Measurements from ENCODE around the gene FMO2.

The FMO2 gene

DNA sequence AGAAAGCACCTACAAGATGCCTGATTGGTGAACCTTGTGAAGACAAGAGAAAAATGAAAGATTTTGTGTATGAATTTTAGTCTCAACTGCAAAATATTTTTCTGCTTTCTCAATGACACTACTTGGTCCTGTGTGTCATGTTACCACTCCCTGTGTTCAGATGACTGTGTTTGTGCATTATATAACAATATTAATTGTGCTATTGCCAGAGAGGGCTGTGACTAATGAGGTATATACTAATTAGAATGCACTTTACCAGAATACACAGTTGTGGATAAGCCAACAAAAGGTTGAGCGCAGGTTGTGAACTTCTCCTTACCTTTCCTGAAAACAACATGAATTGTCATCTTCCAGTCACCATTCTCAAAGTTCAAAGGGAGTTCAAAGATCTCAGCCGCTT is 17.3 kb upstream of the FMO2 start:
- Histone ChIP-seq H3K4me3 (ENCODE audit: low read depth, low read length) (no peak overlapping the region), H3K27ac (no peak overlapping the region), H3K4me1 (no peaks in the 10 kb centered on the region), H3K36me3 (ENCODE audit: control insufficient read depth, insufficient read depth, low read length) (no peaks in the 10 kb centered on the region), H3K79me2 (no peaks in the 10 kb centered on the region), H3K4me2 (ENCODE audit: low read length) (no peak overlapping the region), H3K9ac (no peak overlapping the region), H3K9me3 (ENCODE audit: control insufficient read depth, low read length) (no peaks in the 10 kb centered on the region), H2AFZ (no peak overlapping the region), H3K27me3 (ENCODE audit: control insufficient read depth, insufficient read depth, low read length) (no peaks in the 10 kb centered on the region)
- TF ChIP-seq, protein P1, sequence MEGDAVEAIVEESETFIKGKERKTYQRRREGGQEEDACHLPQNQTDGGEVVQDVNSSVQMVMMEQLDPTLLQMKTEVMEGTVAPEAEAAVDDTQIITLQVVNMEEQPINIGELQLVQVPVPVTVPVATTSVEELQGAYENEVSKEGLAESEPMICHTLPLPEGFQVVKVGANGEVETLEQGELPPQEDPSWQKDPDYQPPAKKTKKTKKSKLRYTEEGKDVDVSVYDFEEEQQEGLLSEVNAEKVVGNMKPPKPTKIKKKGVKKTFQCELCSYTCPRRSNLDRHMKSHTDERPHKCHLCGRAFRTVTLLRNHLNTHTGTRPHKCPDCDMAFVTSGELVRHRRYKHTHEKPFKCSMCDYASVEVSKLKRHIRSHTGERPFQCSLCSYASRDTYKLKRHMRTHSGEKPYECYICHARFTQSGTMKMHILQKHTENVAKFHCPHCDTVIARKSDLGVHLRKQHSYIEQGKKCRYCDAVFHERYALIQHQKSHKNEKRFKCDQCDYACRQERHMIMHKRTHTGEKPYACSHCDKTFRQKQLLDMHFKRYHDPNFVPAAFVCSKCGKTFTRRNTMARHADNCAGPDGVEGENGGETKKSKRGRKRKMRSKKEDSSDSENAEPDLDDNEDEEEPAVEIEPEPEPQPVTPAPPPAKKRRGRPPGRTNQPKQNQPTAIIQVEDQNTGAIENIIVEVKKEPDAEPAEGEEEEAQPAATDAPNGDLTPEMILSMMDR (IDR thresholded peaks at IDR 0.05) = no peak

DNA sequence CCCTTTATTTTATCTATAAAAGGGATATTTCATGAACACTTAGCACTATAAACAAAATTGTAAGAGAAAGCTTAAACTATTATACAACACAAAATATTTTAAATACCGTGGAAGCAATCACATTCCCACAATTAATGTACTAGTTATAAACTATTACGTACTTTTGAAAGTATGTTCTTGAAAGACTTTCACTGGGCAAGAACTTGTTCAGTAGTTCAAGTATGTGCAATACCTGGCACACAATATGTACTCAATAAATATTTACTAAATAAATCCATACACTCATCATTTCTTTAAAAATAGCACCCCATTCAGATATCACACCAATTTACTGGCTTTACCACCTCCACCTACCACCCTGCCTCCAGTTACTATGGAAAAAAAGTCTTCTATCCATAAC is 12.6 kb upstream of the FMO2 start:
- no peaks in the 10 kb centered on the region for H3K9me3 ChIP-seq (ENCODE audit: control insufficient read depth, low read length)
- no peaks in the 10 kb centered on the region for H3K79me2 ChIP-seq
- H3K27me3 ChIP-seq (ENCODE audit: control insufficient read depth, insufficient read depth, low read length) = no peaks in the 10 kb centered on the region
- no peaks in the 10 kb centered on the region for H3K36me3 ChIP-seq (ENCODE audit: control insufficient read depth, insufficient read depth, low read length)
- H3K4me2 ChIP-seq (ENCODE audit: low read length) = no peak overlapping the region
- no peak overlapping the region for H3K9ac ChIP-seq
- no peak overlapping the region for H3K27ac ChIP-seq
- no peaks in the 10 kb centered on the region for H3K4me1 ChIP-seq
- H3K4me3 ChIP-seq (ENCODE audit: low read depth, low read length) = no peak overlapping the region
- H2AFZ ChIP-seq = no peak overlapping the region
- TF ChIP-seq, protein P1 (IDR thresholded peaks at IDR 0.05) = no peak

DNA sequence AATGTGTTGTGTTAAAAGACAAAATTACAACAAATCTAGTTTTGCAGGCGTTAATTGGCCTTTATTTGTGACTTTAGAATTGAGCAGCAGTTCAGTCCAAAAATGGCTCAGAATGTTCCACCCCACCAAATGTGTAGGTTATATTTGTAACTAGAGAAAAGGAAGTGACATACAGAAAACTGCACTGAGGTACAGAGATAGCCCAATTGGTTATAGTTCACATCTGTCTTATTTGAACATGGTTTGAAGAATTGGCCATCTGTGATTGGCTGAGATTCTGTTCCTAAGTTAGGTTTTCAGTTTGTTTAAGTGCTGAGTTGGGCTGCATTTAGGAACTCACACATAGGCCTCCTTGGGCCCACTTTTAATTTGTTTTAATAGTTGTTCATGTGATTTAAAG is 12.0 kb upstream of the FMO2 start:
- Histone ChIP-seq H3K9me3 (ENCODE audit: control insufficient read depth, low read length) (no peaks in the 10 kb centered on the region), H3K4me3 (ENCODE audit: low read depth, low read length) (no peak overlapping the region), H3K4me1 (no peaks in the 10 kb centered on the region), H3K79me2 (no peaks in the 10 kb centered on the region), H3K27ac (no peak overlapping the region), H3K36me3 (ENCODE audit: control insufficient read depth, insufficient read depth, low read length) (no peaks in the 10 kb centered on the region), H3K4me2 (ENCODE audit: low read length) (no peak overlapping the region), H3K9ac (no peak overlapping the region), H2AFZ (no peak overlapping the region), H3K27me3 (ENCODE audit: control insufficient read depth, insufficient read depth, low read length) (no peaks in the 10 kb centered on the region)
- TF ChIP-seq, protein P1 (IDR thresholded peaks at IDR 0.05) = no peak

DNA sequence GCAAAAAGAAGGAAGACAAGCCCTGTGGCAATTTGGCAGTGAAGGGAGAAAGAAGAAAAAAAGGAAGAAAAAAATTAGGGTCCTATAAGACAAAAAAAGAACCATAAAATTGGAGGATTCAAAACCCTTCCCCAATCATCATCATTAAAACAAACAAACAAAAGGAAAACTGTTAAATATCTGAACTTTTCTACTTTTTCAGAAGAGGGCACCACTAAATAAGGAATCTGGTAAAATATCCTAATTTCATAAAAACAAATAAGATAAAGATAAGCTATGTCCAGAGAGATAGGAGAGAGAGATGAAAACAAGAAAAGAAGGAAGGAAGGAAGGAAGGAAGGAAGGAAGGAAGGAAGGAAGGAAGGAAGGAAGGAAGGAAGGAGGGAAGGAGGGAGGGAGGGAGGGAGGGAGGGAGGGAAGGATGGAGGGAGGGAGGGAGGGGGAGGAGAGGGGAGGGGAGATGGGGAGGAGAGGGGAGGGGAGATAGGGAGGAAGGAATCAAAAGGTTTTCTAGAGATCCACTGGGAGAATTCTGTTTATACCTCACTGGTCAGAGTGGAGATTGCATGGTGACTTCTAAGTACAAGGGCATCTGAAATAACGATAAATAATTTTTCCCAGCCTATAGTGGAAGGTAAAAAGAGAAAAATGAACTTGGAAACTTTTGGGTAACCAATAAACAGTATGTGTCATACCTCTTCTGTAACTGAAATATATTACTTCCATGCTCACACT is 10.4 kb upstream of the FMO2 start:
- no peaks in the 10 kb centered on the region for H3K4me1 ChIP-seq
- TF ChIP-seq, protein P1 (IDR thresholded peaks at IDR 0.05) = no peak
- no peaks in the 10 kb centered on the region for H3K36me3 ChIP-seq (ENCODE audit: control insufficient read depth, insufficient read depth, low read length)
- no peak overlapping the region for H3K4me3 ChIP-seq (ENCODE audit: low read depth, low read length)
- H3K27me3 ChIP-seq (ENCODE audit: control insufficient read depth, insufficient read depth, low read length) = no peaks in the 10 kb centered on the region
- H3K9me3 ChIP-seq (ENCODE audit: control insufficient read depth, low read length) = no peaks in the 10 kb centered on the region
- no peak overlapping the region for H2AFZ ChIP-seq
- no peak overlapping the region for H3K9ac ChIP-seq
- H3K4me2 ChIP-seq (ENCODE audit: low read length) = no peak overlapping the region
- H3K27ac ChIP-seq = no peak overlapping the region
- no peaks in the 10 kb centered on the region for H3K79me2 ChIP-seq

DNA sequence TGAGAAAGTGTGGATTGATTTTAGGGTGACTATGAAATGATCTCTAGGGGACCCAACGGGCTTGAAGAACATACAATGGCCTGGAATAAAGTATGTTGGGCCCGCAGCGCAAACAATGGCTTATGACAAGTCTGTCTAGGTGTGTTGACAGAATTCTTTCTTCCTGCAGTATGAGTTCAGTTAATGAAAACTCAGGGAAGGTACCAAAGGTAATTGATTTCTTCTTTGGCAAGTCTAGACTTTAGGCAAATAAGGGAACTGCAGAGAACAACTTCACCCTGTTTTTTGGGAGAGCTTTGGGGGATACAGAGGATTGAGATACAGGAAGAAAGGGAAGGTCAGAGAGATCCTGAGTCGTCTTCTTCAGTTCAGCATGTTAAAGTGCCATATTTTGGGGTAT is 7.8 kb upstream of the FMO2 start:
- H3K9me3 ChIP-seq (ENCODE audit: control insufficient read depth, low read length) = no peaks in the 10 kb centered on the region
- no peak overlapping the region for H3K9ac ChIP-seq
- no peaks in the 10 kb centered on the region for H3K27me3 ChIP-seq (ENCODE audit: control insufficient read depth, insufficient read depth, low read length)
- H3K36me3 ChIP-seq (ENCODE audit: control insufficient read depth, insufficient read depth, low read length) = no peaks in the 10 kb centered on the region
- TF ChIP-seq, protein P1 (IDR thresholded peaks at IDR 0.05) = no peak
- no peak overlapping the region for H2AFZ ChIP-seq
- no peaks in the 10 kb centered on the region for H3K79me2 ChIP-seq
- no peak overlapping the region for H3K27ac ChIP-seq
- no peaks in the 10 kb centered on the region for H3K4me1 ChIP-seq
- H3K4me3 ChIP-seq (ENCODE audit: low read depth, low read length) = no peak overlapping the region
- H3K4me2 ChIP-seq (ENCODE audit: low read length) = no peak overlapping the region
